ENCODE results near the gene BSCL2. TPM values are rescaled to one million over a fixed set of nuclear protein-coding genes. Genes with fewer than 3 reads are reported as not detected.

Gene BSCL2
- total RNA-seq, 1 experiment from 2014 or later: 97.2 TPM

GRCh38 chr11:62716816-62717215 lies 9.6 kb upstream of the BSCL2 start:
- Mint-ChIP-seq H3K27ac (no peak overlapping the region), H3K36me3 (peaks cover 88% of the 10 kb centered on the region)

GRCh38 chr11:62716206-62716605 lies 9.0 kb upstream of the BSCL2 start:
- Mint-ChIP-seq H3K4me3 (no peak overlapping the region), H3K27me3 (ENCODE audit: low read depth) (no peaks in the 10 kb centered on the region), H3K4me1 (peaks cover 24% of the 10 kb centered on the region), H3K36me3 (peaks cover 87% of the 10 kb centered on the region), H3K27ac (peak overlapping the region; percentile 37; the same call in 1 of the 2 replicates), H3K9me3 (no peaks in the 10 kb centered on the region)
- ATAC-seq (no peak), DNase-seq (ENCODE audit: low spot score) (no peak)
- TF ChIP-seq GRHL2 (CRISPR knock-in tag; IDR thresholded peaks at IDR 0.05; ENCODE audit: insufficient replicate concordance, severe bottlenecking) (no peak), ZNF671 (CRISPR knock-in tag; IDR thresholded peaks at IDR 0.05) (no peak), TEAD1 (CRISPR knock-in tag; IDR thresholded peaks at IDR 0.05) (no peak), MAX (CRISPR knock-in tag; IDR thresholded peaks at IDR 0.05) (no peak), PRRX2 (CRISPR knock-in tag; IDR thresholded peaks at IDR 0.05) (no peak), ZNF232 (CRISPR knock-in tag; IDR thresholded peaks at IDR 0.05) (no peak), MXD4 (CRISPR knock-in tag; IDR thresholded peaks at IDR 0.05; ENCODE audit: borderline replicate concordance) (no peak), AFF4 (CRISPR knock-in tag; IDR thresholded peaks at IDR 0.05; ENCODE audit: borderline replicate concordance) (no peak)
- CTCF ChIA-PET: interaction anchor here (1.3 to 4.1 kb wide), 3 partner anchors 9 to 70 kb away, joined by 3 to 14 read pairs (median 6); partner anchors contain the start of genes BSCL2, GNG3 and TAF6L
- POLR2A ChIA-PET: no interaction called here

More at GRCh38 chr11:62716816-62717215, 9.6 kb upstream of the BSCL2 start:
- H3K27me3 Mint-ChIP-seq (ENCODE audit: low read depth): no peaks in the 10 kb centered on the region
- ChIA-PET POLR2A (no interaction called here), CTCF (interaction anchor here (1.3 to 4.1 kb wide), 3 partner anchors 10 to 69 kb away, joined by 3 to 14 read pairs (median 6); partner anchors contain the start of genes BSCL2, GNG3 and TAF6L)
- no peaks in the 10 kb centered on the region for H3K9me3 Mint-ChIP-seq
- no peak overlapping the region for H3K4me3 Mint-ChIP-seq
- DNase-seq (ENCODE audit: low spot score): no peak
- ATAC-seq: no peak
- TF ChIP-seq CBFB (CRISPR knock-in tag; IDR thresholded peaks at IDR 0.05; ENCODE audit: low read depth): no peak
- no peak for TF ChIP-seq MAX (CRISPR knock-in tag; IDR thresholded peaks at IDR 0.05)
- no peak for TF ChIP-seq ZNF232 (CRISPR knock-in tag; IDR thresholded peaks at IDR 0.05)
- no peak for TF ChIP-seq ATF6 (CRISPR knock-in tag; IDR thresholded peaks at IDR 0.05)
- TF ChIP-seq OVOL2 (CRISPR knock-in tag; IDR thresholded peaks at IDR 0.05; ENCODE audit: borderline replicate concordance): no peak
- TF ChIP-seq ATF1 (CRISPR knock-in tag; IDR thresholded peaks at IDR 0.05): no peak
- no peak for TF ChIP-seq ZNF512 (CRISPR knock-in tag; IDR thresholded peaks at IDR 0.05; ENCODE audit: borderline replicate concordance)
- H3K4me1 Mint-ChIP-seq: peaks cover 24% of the 10 kb centered on the region
